GM21825 (cell line): Measurements from ENCODE around the gene KIAA1958.

Experiments used
- ATAC-seq: cut with Tn5 transposase; IDR thresholded peaks from one replicate; pipeline ENCODE4 v1.9.1; 2021; ENCODE audit warnings: mild to moderate bottlenecking, moderate library complexity; ENCODE audit not compliant: unreplicated experiment

KIAA1958 gene

DNA sequence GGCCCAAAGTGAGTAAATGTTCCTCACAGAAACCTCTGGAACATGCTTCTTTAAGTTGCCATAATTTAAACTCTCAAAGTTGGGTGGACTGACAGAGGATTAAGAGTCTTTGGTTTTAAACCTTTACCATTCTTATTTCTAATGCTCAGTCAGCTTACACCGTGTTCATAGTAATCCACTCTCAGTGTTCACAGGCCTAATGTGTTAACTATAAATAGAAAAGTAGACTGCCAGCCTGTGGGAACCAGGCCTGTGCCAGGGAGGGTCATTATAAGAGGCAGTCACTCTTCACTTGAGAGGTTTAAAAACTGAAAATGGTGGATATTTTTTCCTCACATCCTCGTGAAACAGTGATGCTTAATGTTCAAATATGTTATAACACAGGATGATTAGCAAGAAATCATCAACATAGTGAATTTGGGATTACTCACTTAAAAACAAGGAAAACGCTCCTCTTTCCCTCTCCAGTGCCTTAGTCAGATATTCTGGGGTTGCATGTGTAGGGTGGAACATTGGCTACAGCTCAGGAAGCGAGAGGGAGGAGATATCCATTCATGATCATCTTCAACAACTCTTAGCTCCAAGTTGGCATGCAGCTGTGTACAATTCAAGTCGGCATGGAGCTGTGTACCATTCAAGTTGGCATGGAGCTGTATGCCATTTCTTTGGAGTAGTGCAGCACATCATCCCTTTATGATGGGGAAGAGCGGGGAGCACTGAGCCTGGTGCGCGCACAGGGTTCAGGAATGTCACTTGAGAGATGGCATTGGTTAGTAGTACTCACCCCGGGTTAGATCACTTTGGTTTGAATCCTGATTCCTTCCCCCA, 65.8 kb downstream of the KIAA1958 start:
- ATAC-seq: no peak

DNA sequence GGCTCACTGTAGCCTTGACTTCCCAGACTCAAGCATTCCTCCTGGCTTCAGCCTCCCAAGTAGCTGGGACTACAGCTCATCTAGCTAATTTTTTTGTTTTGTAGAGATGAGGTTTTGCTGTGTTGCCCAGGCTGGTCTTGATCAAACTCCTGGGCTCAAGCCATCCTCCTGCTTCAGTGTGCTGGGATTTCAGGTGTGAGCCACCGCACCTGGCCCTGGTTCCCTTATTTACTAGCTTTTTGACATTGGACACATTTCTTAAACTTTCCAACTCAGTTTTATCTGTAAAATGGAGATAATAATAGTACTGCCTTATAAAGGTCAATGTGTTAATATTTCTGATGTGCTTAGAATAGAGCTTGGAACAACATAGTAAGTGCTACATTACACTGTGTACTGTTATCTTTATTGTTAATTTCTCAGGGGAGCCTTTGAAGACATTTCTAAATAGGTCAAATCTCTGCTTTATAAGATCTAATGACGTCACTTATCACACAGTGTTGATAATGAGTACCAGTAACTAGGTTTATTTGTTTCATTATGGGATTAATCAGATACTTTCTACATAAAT, 66.7 kb downstream of the KIAA1958 start:
- ATAC-seq: no peak

DNA sequence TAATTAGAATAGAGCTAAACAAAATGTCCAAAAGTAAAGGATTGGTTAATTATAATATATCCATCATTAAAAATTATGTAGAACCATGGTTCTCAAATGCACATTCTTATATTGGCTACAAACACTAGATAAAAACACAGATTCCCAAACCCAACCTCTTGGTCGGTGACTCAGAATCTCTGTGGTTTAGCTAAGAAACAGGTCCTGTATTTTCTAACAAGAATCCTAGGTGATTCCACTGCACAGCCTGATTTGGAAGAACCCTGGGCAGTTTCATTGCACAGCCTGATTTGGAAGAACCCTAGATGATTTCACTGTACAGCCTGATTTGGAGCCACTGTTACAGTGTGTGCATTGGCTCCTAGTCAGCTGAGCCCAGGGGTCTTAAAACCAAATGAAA, 67.9 kb downstream of the KIAA1958 start:
- ATAC-seq: no peak

DNA sequence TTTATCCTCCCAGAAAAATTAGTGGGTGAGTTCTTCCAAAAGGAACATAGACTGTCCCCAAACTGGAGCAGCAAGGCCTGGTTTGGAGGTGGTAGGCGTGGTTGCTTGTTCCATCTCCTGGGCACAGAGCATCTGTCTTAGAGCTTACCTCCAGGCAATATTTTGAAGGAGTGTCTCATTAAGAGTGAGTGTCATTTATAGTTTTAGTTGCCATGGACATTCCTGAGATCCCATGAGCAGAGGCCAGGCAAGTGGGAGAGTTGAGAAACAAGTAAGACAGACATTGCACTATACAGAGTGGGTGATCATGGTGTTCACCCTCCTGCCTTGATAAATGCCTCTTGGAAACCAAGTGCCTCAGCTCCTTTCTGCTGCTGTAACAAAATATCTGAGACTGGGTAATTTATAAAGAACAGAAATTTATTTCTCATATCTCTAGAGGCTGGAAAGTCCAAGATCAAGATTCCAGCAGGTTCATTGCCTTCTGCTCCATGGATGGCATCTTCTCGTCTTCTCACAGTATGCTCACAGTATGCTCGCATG, 68.5 kb downstream of the KIAA1958 start:
- no peak for ATAC-seq

DNA sequence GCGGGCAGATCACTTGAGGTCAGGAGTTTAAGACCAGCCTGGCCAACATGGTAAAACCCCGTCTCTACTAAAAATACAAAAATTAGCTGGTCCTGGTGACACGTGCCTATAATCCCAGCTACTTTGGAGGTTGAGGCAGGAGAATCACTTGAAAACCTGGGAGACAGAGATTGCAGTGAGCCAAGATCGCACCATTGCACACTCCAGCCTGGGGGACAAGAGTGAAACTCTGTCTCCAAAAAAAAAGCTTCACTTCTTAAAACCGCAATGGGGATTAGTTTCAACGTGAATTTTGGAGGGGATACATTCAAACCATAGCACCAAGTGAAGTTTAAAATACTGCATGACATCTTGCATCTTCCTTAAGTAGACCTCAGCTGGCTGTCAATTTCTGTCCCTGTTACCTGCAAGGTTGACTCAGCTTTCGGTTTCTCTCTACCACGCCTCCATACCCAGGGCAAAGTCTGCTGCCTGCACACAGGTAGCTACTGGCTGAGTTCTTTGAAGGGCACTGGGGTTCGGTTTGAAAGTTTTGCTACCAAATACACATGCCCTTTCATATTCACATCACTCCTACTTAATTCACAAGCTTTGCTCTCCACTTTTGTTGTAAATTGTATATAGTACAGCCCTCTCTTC, 69.3 kb downstream of the KIAA1958 start:
- ATAC-seq: no peak

DNA sequence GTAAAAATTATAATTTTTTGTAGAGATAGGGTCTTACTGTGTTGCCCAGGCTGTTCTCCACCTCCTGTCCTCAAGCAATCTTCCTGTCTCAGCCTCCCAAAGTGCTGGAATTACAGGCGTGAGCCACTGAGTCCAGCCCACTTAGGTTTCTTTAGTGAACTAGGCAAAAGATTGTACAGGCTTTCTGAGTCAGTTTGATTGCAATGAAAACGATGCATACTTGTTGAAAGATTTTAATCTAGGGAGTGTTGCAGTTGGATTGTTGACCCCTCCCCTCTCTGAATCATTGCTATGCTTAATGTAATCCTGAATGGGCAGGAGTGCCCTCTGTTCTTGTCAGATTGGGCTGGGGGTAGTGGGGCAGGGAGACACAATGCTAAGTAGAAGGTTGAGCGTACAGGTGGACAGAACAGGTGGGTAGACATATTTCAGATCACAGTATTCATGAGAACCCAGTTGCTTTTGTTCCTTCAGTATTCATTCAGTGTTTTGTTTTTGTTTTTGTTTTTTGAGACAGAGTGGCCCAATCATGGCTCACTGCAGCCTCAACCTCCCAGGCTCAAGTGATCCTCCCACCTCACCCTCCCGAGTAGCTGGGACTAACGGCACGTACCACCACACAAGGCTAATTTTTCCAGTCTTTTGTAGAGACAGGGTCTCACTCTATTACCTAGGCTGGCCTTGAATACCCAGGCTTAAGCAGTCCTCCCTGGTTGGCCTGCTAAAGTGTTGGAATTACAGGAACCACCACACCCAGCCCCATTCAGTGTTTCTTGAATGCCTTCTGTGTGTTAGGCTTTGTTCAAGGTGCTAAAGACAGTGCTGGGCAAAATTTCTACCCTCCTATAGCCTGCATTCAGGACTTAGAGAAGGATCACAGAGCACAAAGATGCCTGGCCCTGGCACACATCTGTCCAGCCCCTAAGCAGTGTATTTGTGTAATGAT, 70.1 kb downstream of the KIAA1958 start:
- no peak for ATAC-seq

DNA sequence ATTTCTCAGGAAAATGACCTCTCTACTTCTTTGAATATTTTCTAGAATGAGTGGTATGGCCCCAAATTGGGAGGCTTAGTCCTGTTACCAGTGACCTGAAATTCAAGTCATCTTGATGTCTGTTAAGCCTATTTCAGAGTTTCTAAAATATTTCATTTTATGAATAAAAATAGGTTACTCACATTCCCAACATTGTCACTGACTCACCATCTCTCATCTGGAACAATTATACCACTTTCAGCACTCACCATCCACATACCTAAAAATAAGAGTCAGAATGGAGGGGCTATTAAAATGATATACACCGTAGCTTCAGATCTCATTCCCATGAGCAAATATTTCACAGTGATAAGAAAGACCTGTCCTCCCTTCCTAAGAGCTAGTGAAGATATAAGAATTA, 71.8 kb downstream of the KIAA1958 start:
- no peak for ATAC-seq

DNA sequence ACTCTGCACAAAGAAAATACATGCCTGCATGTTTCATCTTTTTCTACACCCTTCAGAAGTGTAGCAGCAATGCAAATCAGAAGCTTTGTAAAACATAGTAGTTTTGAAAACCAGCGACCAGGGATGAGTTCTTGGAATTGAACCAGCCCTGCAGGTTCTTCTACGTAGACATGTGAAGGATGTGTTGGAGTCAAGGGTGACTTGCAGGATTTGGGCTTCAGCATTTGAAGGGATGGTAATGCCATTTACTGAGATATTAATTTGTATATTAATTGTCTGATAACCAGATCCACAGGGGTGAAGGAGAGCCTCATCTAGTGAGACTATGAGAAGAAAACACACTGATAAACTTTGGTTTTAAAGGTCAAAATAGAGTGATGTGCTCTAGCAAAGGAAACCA, 72.4 kb downstream of the KIAA1958 start:
- no peak for ATAC-seq

DNA sequence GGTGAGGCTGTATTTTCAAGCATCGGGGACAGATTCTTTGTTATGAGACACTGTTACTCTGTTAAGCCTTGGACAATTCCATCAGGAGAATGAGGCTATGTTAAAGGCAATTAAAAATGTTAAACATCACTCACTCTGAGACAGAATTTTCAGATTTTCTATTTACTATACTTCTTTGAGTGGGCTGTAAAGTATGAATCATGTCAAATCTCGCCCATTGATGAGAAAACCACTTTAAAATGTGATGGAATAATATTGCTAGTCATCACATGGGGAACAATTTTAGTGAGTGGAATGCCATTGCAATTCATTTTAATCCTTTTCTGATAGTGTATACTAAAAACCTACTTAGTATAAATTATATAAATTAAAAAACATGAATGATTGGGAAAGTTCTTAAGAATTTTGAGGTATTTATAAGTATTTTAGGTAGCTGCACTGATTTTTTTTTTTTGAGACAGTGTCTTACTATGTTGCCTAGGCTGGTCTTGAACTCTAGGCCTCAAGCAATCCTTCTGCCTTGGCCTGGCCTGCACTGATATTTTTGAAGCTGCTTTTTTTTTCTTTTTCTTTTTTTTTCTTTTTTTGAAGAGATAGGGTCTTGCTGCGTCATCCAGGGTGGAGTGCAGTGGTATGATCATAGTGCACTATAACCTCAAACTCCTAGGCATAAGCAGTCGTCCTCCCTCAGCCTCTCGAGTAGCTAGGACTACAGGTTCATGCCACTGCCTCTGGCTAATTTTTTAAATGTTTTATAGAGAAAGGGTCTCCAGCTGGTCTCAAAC, 73.2 kb downstream of the KIAA1958 start:
- ATAC-seq: no peak

DNA sequence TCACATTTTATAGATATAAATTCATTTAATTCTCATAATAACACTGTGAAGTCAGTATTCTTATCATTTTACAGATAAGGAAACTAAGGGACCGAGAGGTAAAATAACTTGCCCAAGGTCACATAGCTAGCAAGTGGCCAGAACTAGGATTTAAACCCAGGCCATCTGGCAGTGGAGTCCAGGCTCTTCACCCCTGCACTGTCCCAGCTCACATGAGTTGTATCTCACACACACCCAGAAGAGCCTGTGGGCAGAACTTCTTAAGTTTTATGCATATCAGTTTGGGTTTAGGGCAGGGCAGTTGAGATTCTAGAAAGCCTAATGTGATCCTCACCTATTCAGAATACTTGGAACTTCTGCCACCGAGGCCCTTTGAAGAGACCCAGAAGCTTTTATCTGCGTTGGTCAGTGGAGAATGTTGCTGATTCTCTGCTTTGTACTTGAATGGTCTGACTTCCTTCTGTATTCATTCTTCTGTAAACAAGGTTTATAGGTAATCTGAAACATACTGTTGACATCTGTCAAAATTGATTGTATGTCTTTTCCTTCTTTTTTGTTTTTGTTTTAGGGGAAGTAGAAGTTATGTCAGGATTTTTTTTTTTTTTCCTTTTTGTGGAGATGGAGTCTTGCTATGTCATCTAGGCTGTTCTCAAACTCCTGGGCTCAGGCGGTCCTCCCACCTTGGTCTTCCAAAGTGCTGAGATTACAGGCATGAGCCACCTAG, 75.8 kb downstream of the KIAA1958 start:
- ATAC-seq: no peak

DNA sequence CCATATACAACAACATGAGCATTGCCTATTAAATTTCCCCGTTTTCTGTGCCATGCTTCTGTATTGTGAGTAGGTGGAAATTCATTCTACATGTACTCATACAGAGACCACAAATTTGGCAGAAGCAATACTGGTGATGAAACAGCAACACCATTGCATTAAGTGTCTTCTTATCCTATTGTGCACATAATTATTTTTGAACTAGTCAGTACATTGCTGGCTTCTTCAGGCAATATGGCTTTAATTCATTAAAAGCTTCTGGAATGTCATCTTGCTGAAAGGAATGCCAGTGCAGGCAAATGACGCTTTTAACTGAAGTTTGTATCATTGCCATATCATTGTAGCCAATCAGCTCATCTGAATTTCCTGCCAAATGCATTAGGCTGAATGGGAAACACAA, 82.6 kb downstream of the KIAA1958 start:
- ATAC-seq: no peak

DNA sequence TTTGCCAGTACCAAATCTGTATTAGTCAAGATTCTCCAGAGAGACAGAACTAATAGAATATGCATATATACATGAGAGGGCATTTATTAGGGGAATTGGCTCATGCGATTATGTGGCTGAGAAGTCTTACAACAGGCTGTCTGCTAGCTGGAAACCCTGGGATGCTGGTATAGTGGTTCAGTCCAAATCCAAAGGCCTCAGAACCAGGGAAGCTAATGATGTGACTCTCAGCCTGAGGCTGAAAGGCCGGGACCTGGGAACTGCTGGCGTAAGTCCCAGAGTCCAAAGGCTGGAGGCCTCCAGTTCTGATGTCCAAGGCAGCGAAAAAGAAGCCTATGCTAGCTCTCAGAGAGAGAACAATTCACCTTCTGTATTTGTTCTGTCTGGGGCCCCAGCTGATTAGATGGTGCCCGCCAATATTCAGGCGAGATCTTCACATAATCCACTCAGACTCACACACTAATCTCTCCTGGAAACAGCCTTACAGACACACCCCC, 84.1 kb downstream of the KIAA1958 start:
- ATAC-seq: no peak

DNA sequence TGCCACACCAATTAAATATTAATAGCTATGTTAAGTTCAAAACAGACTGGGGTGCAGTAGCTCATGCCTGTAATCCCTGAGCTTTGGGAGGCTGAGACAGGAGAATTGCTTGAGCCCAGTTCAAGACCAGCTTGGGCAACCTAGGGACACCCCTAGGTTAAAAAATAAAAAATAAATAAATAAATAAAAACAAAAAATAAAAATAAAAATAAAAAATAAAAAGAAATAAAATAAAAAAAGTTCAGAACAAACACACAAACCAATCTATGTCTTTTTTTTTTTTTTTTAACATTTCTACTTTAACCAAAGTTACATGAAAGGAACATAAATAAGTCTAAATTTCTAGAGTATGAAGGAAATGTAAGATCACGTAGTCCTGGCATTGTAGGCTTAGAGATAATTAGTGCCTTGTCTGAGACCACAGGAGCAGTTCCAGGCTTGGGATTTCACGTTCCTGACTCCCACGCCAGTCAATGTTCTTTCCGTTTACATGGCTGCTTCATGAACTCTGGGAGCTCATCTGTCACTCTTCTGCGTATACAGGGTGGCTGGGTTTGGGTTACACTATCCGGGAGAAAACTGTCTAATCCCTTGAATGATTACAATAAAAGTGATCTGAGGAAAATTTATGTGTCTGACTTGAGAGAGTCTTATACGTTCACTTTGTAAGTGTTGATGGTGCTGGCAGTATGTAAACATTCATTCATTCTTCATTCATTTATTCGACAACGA, 85.2 kb downstream of the KIAA1958 start:
- ATAC-seq: no peak

DNA sequence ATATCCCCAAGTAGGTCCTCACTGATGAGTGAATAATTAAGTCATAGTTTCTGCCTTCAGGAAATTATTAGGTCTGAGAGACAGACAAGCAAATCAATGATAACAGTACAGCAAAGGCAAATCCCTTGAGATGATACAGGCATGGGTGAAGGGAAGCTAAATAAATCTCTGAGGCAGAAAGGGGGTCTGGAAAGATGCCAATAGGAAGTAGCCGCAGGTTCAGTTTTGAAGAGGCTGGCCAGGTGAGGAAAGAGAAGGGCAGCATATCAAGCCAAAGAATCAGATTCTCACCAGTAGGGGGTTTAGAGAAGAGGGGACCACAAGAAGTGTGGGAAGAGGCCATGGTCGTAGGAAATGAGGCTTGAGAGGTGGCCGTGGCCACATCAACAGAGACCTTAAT, 85.8 kb downstream of the KIAA1958 start:
- no peak for ATAC-seq

DNA sequence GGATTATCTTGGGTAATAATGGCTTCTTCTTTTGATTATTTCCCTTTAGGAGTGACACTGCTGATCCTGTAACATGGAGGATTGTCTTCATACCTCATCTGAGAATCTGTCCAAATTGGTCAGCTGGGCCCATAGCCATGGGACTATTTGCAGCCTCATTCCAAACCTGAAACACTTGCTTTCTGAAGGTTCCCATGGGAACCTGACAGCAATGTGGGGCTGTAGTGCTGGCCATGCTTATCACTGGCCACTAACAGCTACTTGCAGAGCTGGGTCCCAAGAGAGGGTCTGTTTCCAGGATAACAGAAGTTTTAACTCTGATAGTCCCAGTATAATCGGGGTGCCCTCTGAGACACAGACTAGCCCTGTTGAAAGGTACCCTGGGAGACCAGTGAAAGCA, 87.4 kb downstream of the KIAA1958 start:
- no peak for ATAC-seq

DNA sequence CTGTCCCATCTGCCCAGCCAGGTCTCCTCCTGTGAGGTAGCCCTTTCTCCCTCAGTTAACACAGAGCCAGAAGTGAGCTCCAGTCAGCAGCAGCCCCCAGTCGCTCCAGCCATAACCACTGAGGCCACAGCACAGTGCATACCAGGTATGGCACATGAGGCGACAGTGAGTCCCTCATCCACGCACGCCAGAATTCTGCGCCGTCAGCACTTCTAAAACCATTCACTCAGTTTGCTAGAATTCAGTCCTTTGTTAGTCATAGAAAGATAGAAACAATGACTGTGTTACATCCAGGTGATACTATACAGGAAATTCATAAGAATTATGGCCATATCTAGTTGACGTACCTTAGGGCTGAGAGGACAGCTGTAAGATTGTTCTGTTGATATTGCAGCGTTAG, 88.5 kb downstream of the KIAA1958 start:
- ATAC-seq: no peak

DNA sequence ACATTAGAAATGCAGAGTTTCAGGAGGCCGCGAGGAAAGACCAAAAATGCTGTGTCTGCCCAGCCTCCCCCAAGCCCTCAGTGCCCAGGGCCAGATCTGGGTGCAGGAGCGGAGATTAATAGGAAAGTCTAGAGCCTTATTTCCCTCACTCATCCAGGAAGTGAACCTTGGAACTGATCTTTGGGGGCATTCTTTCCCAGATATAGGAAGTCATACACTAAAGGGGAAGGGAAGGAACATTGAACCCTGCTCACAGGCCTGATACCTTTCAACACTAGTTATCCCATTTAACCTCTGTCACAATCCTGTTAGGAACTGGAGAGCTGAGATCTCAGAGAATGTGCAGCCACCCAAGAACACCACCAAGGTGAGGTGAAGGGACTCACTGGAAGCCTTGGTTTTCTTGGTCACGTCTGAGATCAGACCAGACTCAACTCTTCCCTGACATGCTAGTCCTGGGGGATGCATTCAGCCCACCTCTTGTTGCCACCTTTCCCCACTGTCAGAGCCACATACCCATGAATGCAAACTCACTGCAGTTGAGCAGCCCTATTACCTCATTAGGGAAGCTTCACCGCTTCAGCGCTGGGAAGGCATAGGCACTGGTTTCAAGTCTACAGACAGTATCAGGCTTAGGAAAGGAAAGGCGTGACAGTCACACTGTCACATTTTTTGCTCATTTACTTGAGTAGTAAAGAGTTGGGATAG, 95.0 kb downstream of the KIAA1958 start:
- no peak for ATAC-seq
